HCT116 (cell line): Measurements from ENCODE around the gene RBPJ. TPM values are rescaled to one million over a fixed set of nuclear protein-coding genes. Genes with fewer than 3 reads are reported as not detected.

ENCODE experiments used
- ATAC-seq: fragments of 200-7000 bp; cut with Tn5 transposase; 2 replicates; pipeline ENCODE4 v1.9.1; 2020; ENCODE audit warnings: mild to moderate bottlenecking, moderate library complexity
- BruUV-seq: library from RNA; stranded (reverse); fragments of 400-500 nt; replicated peaks from 2 replicates; lab custom pipeline; 2021; lab: Mats Ljungman, UMichigan
- CTCF ChIA-PET: fragments of 300-600 bp; sonication (Branson Sonifier 250); formaldehyde crosslinking; loops from one replicate; lab custom pipeline; 2021; ENCODE audit warnings: antibody characterized with exemption; lab: Charles Lee
- POLR2A ChIA-PET: fragments of 300-600, 350-600 bp; sonication (Branson Sonifier 250); formaldehyde crosslinking; loops from one replicate; lab custom pipeline; 2021; ENCODE audit warnings: antibody characterized with exemption; lab: Charles Lee
- RAD21 ChIA-PET, 2 experiments: fragments of 300-600 bp; sonication (Branson Sonifier 250); formaldehyde crosslinking; loops; one replicate each; lab custom pipeline; 2023; ENCODE audit warnings: low total read pairs in 2 of 2; ENCODE audit not compliant: uncharacterized antibody in 2 of 2, unreplicated experiment in 2 of 2, low non-redundant PET in 1 of 2; lab: Charles Lee
- DNase-seq: peaks from one replicate; pipeline ENCODE4 v3.0.0-alpha.2; 2010; ENCODE audit warnings: low read depth, low spot score
- H2AFZ ChIP-seq: fragments of 200-600 bp; shearing (Covaris generic), sonication (generic); 2 replicates; pipeline ENCODE4 v1.6.1; 2017; ENCODE audit warnings: low read depth, mixed run types, mixed read lengths, antibody characterized with exemption, low read length; ENCODE audit not compliant: poor library complexity, severe bottlenecking
- H3K27ac ChIP-seq: 2 replicates; pipeline ENCODE4 v1.5.1; 2012; ENCODE audit warnings: low read depth, low read length
- H3K27me3 ChIP-seq: fragments of 200-600 bp; sonication (generic); 2 replicates; pipeline ENCODE4 v1.6.1; 2016; ENCODE audit warnings: mixed run types, low read length, mixed read lengths; ENCODE audit not compliant: insufficient read depth
- H3K36me3 ChIP-seq, 2 experiments: fragments of 200-500 bp in 1 of 2; fragments of 200-600 bp in 1 of 2; sonication (Bioruptor generic) in 1 of 2; sonication (generic) in 1 of 2; 2 replicates each; pipeline versions ENCODE4 v1.5.1 to v1.6.1; 2014 to 2016; ENCODE audit warnings: low read length in 2 of 2, inconsistent platforms in 1 of 2, mixed read lengths in 1 of 2, mixed run types in 1 of 2; ENCODE audit not compliant: insufficient read depth in 2 of 2, control insufficient read depth in 1 of 2
- H3K4me1 ChIP-seq, 2 experiments: fragments of 200-600 bp in 1 of 2; sonication (generic) in 1 of 2; 2 replicates each; pipeline versions ENCODE4 v1.5.1 to v1.6.1; 2012 to 2017; ENCODE audit warnings: low read length in 2 of 2, inconsistent platforms in 1 of 2, mild to moderate bottlenecking in 1 of 2, mixed read lengths in 1 of 2, mixed run types in 1 of 2, moderate library complexity in 1 of 2; ENCODE audit not compliant: insufficient read depth in 2 of 2, control insufficient read depth in 1 of 2
- H3K4me2 ChIP-seq: fragments of 200-600 bp; sonication (generic); 2 replicates; pipeline ENCODE4 v1.6.1; 2017; ENCODE audit warnings: mixed run types, low read length, mixed read lengths
- H3K4me3 ChIP-seq, 2 experiments: fragments of 200-600 bp in 1 of 2; sonication (generic) in 1 of 2; replicated peaks in 1 of 2; 2 replicates each; pipeline ENCODE4 v1.5.1; 2011 to 2016; ENCODE audit warnings: low read length in 2 of 2, control low read depth in 1 of 2, low read depth in 1 of 2, mild to moderate bottlenecking in 1 of 2, mixed read lengths in 1 of 2, mixed run types in 1 of 2
- H3K79me2 ChIP-seq: fragments of 200-600 bp; sonication (generic); 2 replicates; pipeline ENCODE4 v1.6.1; 2017; ENCODE audit warnings: mild to moderate bottlenecking, mixed run types, low read length, moderate library complexity, mixed read lengths; ENCODE audit not compliant: insufficient read depth
- H3K9ac ChIP-seq: fragments of 200-600 bp; sonication (generic); 2 replicates; pipeline ENCODE4 v1.6.1; 2016; ENCODE audit warnings: low read length, mixed read lengths
- H3K9me2 ChIP-seq: fragments of 200-600 bp; sonication (generic), shearing (Covaris generic); 2 replicates; pipeline ENCODE4 v1.6.1; 2017; ENCODE audit warnings: mixed run types, mild to moderate bottlenecking, moderate library complexity; ENCODE audit not compliant: insufficient read depth
- H3K9me3 ChIP-seq, 2 experiments: fragments of 200-500 bp in 1 of 2; fragments of 200-600 bp in 1 of 2; sonication (Bioruptor generic) in 1 of 2; sonication (generic) in 1 of 2; 2 replicates each; pipeline ENCODE4 v1.6.1; 2014 to 2017; ENCODE audit warnings: low read length in 2 of 2, mixed read lengths in 2 of 2, inconsistent platforms in 1 of 2, low read depth in 1 of 2, mild to moderate bottlenecking in 1 of 2, mixed run types in 1 of 2, moderate library complexity in 1 of 2; ENCODE audit not compliant: control insufficient read depth in 1 of 2, insufficient read depth in 1 of 2
- H4K20me1 ChIP-seq: fragments of 200-600 bp; sonication (generic), shearing (Covaris generic); 2 replicates; pipeline ENCODE4 v1.6.1; 2017; ENCODE audit warnings: mixed run types, mild to moderate bottlenecking, moderate library complexity; ENCODE audit not compliant: insufficient read depth
- CTCF ChIP-seq, 3 experiments: fragments of 200-600 bp in 1 of 3; sonication (generic) in 1 of 3; IDR thresholded peaks in 2 of 3; conservative IDR thresholded peaks in 1 of 3; 2 replicates each; pipeline ENCODE4 v1.5.1; 2012 to 2017; ENCODE audit warnings: low read depth in 2 of 3, low read length in 2 of 3, antibody characterized with exemption in 1 of 3, borderline replicate concordance in 1 of 3, control low read depth in 1 of 3, mild to moderate bottlenecking in 1 of 3, mixed read lengths in 1 of 3, mixed run types in 1 of 3, moderate library complexity in 1 of 3; ENCODE audit not compliant: insufficient read depth in 1 of 3
- EZH2 ChIP-seq: fragments of 200-600 bp; sonication (generic); IDR thresholded peaks from 2 replicates; pipeline ENCODE4 v1.6.1; 2017; ENCODE audit warnings: antibody characterized with exemption, mixed run types
- EZH2phosphoT487 ChIP-seq: fragments of 200-600 bp; IDR thresholded peaks from 2 replicates; pipeline ENCODE4 v1.6.1; 2018; ENCODE audit warnings: antibody characterized with exemption, borderline replicate concordance
- JUND ChIP-seq: IDR thresholded peaks from 2 replicates; pipeline ENCODE4 v1.6.1; 2012
- POLR2A ChIP-seq: IDR thresholded peaks from 2 replicates; pipeline ENCODE4 v1.7.0; 2011; ENCODE audit warnings: borderline replicate concordance; ENCODE audit not compliant: insufficient read depth, insufficient read length; ENCODE audit errors: extremely low read depth
- RAD21 ChIP-seq: IDR thresholded peaks from 2 replicates; pipeline ENCODE4 v1.6.1; 2012; ENCODE audit warnings: low read depth, mild to moderate bottlenecking
- TCF7L2 ChIP-seq: IDR thresholded peaks from 2 replicates; pipeline ENCODE4 v1.7.0; 2011; ENCODE audit warnings: borderline replicate concordance, inconsistent platforms; ENCODE audit not compliant: insufficient read depth, insufficient read length; ENCODE audit errors: extremely low read depth
- ZBTB33 ChIP-seq: IDR thresholded peaks from 2 replicates; pipeline ENCODE4 v1.6.1; 2011; ENCODE audit warnings: mild to moderate bottlenecking, low read length, moderate library complexity; ENCODE audit not compliant: insufficient replicate concordance; ENCODE audit errors: extremely low read depth
- ZFX ChIP-seq: fragments of 450-650 bp; IDR thresholded peaks from 2 replicates; pipeline ENCODE4 v1.6.1; 2017
- intact Hi-C: fragments of 100-400 bp; cut with micrococcal nuclease; formaldehyde crosslinking; loops from 2 replicates; pipeline ENCODE4 v1.10.0; 2022
- total RNA-seq: library from RNA; stranded (reverse); gene quantifications from one replicate; pipeline ENCODE4 v1.2.1, GENCODE V29; 2021; ENCODE audit not compliant: unreplicated experiment
- TF ChIP-seq, protein P1 (sequence below): IDR thresholded peaks from 2 replicates; pipeline ENCODE4 v1.6.1; 2012

The RBPJ gene
- total RNA-seq, 1 experiment from 2014 or later: 72.7 TPM

DNA sequence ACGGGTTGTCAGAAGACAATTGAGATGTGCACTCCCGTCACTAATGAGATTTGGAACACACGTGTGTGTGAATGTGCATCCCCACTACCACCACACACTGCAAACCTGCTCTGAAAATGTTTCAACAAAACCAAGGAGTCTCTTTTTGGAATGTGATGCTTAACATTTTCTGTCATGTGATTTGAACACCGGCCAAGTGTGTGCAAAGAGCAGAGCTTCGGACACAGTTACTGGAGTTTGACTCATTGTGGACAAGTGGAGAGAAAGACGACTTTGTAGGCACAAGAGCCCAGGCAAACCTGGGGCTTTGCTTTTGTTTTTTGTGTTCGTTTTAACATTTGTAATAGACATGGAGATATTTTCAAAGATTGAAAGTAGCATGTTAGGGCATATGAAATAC is 120.3 kb downstream of the RBPJ start:
- Histone ChIP-seq H2AFZ (no peak overlapping the region), H3K27ac (no peak overlapping the region), H3K9ac (no peak overlapping the region), H4K20me1 (no peaks in the 10 kb centered on the region), H3K4me2 (no peak overlapping the region), H3K36me3 (peaks cover 0 to 9% of the 10 kb centered on the region in 2 experiments; a peak in 1 of 4 replicates), H3K79me2 (no peaks in the 10 kb centered on the region), H3K4me1 (no peaks in the 10 kb centered on the region), H3K9me2 (no peaks in the 10 kb centered on the region), H3K9me3 (no peaks in the 10 kb centered on the region), H3K27me3 (no peaks in the 10 kb centered on the region), H3K4me3 (no peak overlapping the region)
- intact Hi-C loops: no loop called here
- ChIA-PET CTCF (no interaction called here), POLR2A (no interaction called here), RAD21 (no interaction called here)
- BruUV-seq: no TSS peak
- DNase-seq (no peak), ATAC-seq (no peak)
- TF ChIP-seq CTCF (IDR thresholded peaks at IDR 0.05 in 2 of 3, conservative IDR thresholded peaks at IDR 0.05 in 1 of 3; ENCODE audit: borderline replicate concordance in 1 of 3, insufficient read depth in 1 of 3, low read depth in 2 of 3, low read length in 2 of 3) (no peak), ZBTB33 (no peak), EZH2 (no peak)

DNA sequence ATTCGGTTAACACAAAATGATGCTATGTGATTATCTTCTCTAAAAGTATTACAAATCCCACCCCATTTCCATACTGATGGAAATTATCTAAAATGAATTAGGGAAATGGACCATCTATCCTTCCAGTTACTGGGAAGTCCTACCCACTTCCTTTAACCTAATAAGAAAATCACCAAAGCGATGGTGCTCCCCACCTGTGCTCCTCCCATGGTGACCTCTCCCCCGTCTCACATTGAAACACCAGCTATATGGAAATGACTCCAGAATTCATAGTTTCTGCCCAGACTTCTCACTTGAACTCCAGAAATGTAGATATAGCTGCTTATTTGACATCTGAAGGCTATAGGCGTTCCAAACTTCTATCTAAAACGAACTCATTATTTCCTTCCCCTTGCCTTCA is 121.0 kb downstream of the RBPJ start:
- H3K36me3 ChIP-seq: peaks cover 0 to 9% of the 10 kb centered on the region in 2 experiments; a peak in 1 of 4 replicates
- DNase-seq: no peak
- intact Hi-C loops: no loop called here
- no peaks in the 10 kb centered on the region for H4K20me1 ChIP-seq
- H3K9me2 ChIP-seq: no peaks in the 10 kb centered on the region
- no peak overlapping the region for H3K4me3 ChIP-seq
- no peak for ATAC-seq
- no peak overlapping the region for H3K27ac ChIP-seq
- no peaks in the 10 kb centered on the region for H3K27me3 ChIP-seq
- H3K4me2 ChIP-seq: no peak overlapping the region
- no peak overlapping the region for H2AFZ ChIP-seq
- no peaks in the 10 kb centered on the region for H3K79me2 ChIP-seq
- no peak overlapping the region for H3K9ac ChIP-seq
- H3K4me1 ChIP-seq: no peaks in the 10 kb centered on the region
- CTCF ChIA-PET: no interaction called here
- RAD21 ChIA-PET: no interaction called here
- POLR2A ChIA-PET: no interaction called here
- no peaks in the 10 kb centered on the region for H3K9me3 ChIP-seq
- BruUV-seq: no TSS peak
- TF ChIP-seq RAD21 (no peak), POLR2A (no peak), JUND (no peak), CTCF (IDR thresholded peaks at IDR 0.05 in 2 of 3, conservative IDR thresholded peaks at IDR 0.05 in 1 of 3; ENCODE audit: borderline replicate concordance in 1 of 3, insufficient read depth in 1 of 3, low read depth in 2 of 3, low read length in 2 of 3) (no peak), EZH2phosphoT487 (no peak), TCF7L2 (no peak), ZFX (no peak), ZBTB33 (no peak)
- TF ChIP-seq, protein P1, sequence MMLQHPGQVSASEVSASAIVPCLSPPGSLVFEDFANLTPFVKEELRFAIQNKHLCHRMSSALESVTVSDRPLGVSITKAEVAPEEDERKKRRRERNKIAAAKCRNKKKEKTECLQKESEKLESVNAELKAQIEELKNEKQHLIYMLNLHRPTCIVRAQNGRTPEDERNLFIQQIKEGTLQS: no peak
